ENCODE measurements around the gene TLL1.

Gene TLL1

GRCh38 chr4:166144607-166145006 lies 271.6 kb downstream of the TLL1 start:
- in situ Hi-C loops (cut with MboI; ENCODE audit: low sequenced_read_pairs, unreplicated experiment) = no loop called here
- TF ChIP-seq CTCF (IDR thresholded peaks at IDR 0.05; ENCODE audit: borderline replicate concordance, control extremely low read depth, extremely low read depth, insufficient read depth, missing control alignments) = no peak
- no peak for DNase-seq (ENCODE audit: low spot score)

- TF ChIP-seq CTCF (IDR thresholded peaks at IDR 0.05; ENCODE audit: borderline replicate concordance, control extremely low read depth, extremely low read depth, insufficient read depth, missing control alignments) = no peak
- in situ Hi-C loops (cut with MboI; ENCODE audit: low sequenced_read_pairs, unreplicated experiment) = no loop called here
- no peak for DNase-seq (ENCODE audit: low spot score)
Observed at GRCh38 chr4:166146806-166147540, 273.9 kb downstream of the TLL1 start.
